Stimulated activated CD8-positive, alpha-beta memory T cell treated with anti-CD3 and anti-CD28 coated beads, Interleukin-15, amount 100 ng/mL, for 24 hours (primary cell): ENCODE results near the gene RNF220.

Experiments
- DNase-seq: peaks from one replicate; pipeline ENCODE4 v3.0.0-alpha.2; 2020; ENCODE audit warnings: low read depth

RNF220 gene

DNA sequence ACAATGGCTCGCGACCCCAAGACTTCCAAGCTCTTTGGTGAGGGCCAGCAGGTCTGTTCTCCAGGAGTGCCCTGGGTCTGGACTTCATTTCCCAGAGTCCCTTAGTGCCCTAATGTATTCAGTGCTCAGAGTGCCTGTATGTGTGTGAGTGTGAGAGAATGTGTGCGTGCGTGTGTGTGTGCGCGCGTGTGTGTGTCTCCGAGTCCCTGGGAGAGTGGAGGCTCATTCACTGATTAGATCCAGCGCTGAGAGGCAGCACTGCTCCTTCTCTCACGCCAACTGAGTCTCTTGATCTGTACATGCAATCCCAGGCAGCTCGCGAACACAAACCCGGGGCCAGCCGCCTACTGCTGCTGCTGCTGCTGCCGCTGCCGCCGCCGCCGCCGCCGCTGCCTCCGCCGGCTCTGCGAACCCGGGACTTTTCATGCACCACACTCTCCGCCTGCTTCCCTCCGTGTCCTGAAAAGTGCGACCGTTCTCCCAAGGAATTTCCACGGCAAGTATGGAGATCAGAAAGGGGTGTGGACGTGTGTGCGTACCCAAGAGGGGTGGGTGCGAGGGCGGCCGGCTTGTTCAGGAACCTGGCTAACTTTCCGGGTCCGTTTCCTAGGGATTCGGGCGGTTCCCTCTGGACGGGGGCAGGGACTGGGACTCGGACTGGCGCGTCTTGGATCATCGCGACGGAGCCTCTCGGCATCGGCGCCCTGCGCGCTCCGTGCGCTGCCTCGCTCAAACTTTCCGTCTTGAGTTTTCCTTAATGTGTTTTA is at the start of gene RNF220:
Gene RNF220, plus strand, starts transcription at position 225 of the 767 bp plus-strand sequence.
- DNase-seq: no peak

DNA sequence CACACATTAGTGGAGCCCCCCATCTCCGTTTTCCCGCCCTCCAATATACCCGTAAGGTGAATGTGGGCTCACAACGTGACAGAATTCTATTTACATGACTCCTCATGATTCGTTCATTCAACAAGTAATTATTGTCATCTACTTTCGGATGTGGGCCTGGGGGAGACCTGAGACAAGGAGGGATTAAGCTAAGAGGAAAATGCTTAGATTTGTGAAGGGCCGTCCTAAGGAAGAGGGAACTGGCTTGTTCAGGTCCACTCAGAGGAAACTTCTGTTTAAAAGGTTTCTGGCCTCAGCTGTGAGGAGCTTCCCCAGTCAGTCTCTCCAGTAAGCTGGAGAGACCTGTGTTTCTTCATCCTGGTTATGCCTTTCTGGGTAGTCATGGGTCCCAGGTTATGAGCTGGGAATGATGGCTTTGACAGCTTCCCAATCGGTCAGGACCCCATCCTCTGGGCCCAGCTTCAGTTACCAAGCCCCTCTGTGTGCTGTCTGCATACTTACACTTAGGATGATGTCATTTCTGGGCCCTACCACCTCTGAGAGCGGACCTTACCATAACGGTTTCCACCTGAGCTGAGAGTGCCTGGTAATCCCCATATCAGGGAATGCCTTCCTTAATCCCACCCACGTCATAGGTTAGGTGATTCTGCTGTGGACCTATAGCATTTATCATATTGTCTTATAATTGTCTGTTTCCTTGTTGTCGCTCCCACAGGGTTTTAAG is 49.3 kb upstream of the RNF220 start:
- no peak for DNase-seq

DNA sequence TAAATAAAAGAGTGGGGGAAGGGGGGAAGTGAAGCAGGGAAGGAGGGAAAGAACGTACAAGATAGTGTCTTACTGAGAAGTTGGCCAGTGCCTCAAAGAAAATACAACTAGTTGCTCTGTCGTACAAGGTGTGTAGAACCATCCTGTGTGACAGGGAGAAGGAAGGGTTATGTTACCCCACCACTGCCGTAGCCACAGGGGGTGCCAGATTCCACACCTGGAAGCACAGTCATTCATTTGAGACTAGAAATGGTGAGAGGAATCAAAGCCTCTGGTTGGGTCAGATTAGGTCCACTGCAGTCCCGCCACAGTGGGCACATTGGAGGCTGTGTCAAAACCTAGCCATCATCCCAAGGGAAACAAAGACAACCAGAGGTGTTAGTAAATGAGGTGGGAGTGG is 47.3 kb upstream of the RNF220 start:
- DNase-seq: no peak

DNA sequence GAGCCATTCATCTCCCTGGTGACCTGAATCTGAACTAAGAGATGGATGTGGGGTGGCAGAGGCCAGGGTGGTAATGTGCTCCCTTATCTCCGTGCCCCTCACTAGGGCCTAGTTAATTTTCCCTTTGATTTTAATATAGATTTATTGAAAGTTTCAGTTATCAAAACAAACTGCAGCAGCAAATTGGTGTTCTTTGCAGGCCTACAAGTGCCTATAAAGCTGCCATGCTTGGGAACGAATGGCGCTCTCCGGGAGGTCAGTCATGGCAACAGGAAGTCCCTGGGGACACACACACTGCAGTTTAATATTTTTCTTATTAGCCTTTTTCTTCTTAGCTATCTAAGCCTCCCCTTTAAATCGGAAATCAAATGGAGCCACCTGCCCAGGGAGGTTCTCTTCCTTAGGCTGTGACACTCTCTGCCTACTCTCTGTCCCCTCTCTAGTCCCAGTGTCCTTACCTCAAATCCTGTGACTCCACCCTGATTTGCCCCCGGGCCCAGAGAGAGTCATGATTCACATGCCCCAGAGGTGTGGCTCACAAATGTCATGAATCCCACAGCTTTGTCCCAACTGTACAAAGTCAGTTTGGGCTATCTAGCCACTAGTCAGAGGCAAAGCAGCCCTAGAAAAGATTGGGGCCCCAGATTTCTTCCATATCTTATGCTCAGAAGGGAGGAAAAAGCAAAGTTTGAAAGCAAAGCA is 45.7 kb upstream of the RNF220 start:
- no peak for DNase-seq

DNA sequence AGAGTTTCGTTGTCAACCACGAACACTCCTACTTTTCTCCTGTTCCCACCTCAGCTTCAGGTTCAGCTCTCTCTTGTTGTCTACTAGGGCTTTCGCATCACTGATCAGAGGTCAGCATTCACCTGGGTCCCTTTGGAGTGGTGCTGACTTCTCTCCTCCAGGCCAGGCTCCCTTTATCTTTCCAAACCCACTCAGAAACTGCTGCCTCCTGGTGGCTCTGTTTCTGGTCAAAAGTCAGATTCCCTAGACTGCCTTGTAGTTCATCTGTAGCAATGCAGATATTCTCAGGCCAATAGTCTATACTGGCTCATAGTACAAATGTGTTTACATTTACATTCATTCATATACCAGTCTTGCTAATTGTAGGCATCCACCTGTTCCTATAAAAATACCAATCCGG is 43.6 kb upstream of the RNF220 start:
- DNase-seq: no peak

DNA sequence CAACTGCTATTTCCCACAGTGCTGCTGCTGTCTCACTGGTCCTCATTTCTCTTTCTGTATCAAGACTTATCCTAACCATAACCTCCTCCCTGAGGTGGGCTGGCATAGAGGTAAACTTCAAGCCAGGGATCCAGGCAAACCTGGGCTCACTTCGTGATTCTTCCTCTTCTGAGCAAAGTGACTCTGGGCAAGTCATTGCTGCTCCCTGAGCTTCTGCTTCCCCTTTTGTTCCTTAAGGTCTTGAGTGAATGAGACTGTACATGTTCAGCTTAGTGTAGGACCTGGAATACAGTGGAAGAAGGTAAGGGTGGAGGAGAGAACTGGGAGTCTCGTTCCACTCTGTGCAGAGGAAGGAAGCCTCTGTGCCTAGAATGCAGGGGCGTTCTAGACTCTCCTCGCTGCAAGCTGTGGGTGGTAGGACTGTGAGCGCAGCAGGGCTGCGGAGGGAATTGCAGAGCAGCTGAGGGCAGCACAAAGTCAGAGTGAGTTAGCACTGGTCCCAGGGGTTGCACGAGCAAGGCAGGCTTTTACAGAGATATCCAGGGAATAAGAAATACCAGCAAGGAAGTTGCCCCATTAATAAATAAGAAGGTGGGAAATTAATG is 38.6 kb upstream of the RNF220 start:
- DNase-seq: no peak

DNA sequence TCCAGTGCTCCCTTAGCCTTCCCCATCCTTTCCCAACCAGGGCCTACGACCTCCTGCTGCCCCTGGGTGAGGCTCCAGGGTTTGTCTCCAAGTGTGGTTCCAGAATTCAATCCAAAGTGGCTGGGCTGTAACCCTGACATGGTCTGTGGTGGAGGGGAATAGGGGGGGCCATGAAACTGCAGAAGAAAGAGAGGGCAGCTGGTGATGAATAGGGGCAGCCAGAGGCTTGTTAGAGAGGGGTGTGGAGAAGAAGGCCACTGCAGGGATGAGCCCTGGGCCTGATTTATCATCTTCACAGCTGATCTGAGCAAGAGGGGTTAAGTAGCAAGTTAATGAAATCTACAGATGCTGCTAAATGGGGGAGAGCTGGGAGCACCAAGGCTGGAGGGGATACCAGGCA is 37.1 kb upstream of the RNF220 start:
- no peak for DNase-seq

DNA sequence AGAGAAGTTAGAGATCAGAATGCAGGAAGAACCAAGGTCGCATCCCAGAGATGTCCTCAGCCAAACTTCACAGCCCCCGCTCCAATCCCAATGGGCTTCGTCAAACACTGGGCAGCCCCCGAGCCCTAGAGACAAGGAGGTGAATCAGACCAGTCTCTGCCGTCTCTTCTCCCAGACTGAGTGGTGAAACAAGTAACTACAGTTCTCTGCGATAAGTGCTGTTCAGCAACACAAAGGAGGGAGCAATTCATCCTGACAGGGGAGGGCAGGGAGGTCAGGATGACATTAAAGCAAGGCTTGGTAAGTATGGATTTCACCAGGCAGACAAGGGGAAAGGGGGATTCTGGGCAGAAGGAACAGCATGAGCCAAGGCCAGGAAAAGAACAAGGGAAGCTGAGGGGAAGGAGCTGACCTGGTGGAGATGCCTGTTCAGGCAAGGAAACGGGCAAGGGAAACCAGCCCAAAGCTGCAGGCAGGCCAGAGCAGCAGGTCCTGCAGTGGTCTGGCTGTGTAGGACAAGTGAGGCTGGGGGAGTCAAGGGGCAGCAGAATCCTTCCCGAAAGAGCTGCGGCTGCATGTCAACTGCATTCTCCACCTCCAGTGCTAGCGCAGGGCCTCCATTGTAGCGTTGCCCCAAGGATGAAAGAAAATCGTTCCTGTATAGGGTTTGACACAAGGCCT is 36.4 kb upstream of the RNF220 start:
- no peak for DNase-seq

DNA sequence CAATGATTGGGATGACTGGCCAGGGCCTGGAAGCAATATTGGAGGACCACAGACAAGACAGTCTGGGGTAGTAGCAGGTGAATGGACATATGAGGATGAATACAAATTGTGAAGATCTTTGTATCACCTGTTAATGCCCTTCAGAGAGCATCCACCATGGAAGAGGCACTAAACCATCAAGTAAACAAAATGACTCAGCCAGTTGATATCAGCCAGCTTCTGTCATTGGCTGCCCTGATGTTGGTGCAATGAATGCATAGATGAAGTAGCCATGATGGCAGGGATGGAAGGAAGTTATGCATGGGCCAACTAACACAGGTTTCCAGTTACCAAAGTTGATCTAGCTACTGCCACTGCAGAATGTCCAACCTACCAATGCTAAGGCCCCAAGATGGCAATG is 33.8 kb upstream of the RNF220 start:
- no peak for DNase-seq

DNA sequence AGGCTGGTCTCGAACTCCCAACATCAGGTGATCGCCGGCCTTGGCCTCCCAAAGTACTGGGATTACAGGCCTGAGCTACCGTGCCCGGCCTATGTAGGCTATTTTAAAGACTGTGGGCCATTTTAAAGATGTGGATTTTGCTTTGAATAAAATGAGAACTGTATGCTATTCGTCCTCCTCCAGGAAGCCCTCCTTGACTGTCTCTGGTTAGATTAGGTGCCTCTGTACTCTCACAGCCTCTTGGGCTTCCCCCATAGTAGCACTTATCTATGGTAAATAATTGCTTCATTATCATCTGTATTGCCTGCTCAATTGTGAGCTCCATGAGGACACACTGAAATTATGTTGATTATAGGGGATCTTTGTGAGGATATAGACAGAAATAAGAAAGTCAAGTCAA is 29.5 kb upstream of the RNF220 start:
- DNase-seq: no peak

DNA sequence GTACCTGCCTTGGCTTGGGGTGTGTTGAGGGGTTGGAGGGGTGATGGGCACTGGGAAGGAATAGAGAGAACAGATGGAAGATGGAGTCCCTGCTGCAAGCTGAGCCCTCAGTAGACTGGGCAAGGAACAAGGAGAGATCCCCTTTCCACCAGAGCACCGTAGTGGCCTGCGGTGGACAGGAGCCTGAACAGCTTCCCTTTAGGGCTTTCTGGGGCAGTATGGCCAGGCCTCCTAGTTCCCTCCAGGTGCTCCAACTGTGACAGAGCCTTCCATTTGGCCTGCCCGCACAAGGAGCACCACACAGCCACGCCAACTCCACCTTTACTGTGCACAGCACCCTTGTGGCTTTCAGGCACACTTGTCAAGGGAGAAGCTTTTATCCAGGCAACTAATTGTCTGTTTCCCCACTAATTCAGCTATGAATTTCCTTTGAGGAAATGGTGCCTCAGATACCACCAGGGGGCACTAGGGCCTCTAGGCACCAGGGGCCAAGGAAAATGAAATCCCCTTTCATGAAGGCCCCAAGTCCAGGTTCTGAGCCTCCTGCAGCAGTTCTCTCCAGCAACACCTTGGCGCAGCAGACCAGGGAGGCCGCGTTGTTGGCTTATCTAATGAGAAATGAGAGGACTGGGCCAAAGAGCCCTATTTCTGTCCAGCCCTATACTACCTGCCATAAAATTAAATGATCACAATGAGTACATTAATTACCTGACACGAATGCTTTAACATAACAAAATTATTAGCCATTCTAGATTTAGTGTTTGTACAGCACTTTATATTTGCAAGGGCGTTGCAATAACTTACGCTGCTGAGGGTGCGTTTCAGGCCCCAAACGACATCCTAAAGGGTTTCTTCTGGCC is 26.9 kb upstream of the RNF220 start:
- DNase-seq: no peak

DNA sequence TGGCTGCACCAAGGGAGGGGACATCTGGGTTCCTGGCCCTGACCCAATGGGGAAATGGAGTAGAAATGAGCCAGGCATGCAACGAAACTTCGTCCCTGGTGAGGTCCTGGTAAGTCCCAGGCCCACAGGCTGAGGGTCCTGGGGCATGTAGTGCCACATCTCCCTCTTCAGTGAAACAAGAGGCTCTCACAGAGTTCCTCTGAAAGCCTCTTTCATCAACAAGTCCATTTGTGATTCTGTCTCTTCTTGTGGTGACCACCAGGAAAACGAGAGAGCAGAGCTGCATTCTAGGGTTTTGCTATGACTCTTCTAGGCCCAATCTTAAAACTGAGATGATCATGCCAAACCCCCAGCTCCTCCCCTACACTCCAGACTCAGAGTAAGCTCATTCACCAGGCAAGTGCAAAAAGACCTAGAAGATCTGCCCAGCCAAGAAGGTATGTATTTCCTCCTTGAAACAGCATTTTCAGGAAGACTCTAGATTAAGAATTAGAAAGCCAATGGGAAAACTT is 24.3 kb upstream of the RNF220 start:
- DNase-seq: no peak

DNA sequence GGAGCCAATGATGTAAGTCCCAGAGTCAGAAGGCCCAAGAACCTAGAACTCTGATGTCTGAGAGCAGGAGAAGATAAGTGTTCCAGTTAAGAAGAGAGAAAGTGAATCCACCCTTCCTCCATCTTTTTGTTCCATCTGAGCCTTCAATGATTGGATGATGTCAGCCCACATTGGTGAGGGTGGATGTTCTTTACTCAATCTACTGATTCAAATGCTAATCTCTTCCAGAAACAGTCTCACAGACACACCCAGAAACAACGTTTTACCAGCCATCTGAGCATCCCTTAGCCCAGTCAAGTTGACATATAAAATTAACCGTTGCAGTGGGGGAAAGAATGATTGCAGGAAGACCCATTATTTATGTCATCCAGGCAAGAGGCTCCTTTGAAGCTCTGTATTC is 16.5 kb upstream of the RNF220 start:
- no peak for DNase-seq

DNA sequence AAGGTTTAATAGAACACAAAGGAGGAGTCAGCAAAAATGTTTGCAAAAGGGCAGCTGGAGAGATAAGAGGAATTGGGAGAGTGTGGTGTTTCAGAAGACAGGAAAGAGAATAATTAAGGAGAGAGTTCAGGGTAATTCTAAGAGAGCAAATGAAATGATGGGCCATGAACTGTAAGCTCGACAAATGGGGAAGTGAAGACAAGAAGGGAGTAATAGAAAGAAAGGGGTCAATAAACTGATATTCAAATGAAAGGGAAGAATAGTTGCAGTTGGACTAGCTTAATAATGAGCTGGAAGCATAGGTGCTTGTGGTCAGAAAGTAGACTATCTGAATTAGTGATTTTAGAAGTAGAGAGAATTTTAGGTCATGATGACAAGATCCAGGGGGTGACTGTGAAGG is 15.6 kb upstream of the RNF220 start:
- DNase-seq: no peak

DNA sequence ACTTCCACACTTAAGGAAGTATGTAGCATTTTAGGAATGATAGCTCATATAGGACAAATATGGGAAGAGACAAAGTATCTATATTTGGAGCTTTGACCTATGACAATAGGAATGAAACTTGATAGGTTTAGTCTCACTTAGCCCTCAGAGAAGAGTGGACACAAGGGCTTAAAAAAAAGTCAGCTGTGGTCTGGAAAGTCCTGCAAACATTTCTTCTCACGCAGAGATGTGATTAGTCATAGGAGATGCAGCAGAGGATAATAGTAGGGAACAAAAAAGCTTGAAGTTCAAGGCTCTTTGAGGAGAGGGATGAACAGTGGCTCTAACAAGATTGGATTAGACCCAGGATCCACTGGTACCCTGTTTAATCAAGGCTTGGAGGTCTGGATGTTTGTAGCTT is 14.8 kb upstream of the RNF220 start:
- no peak for DNase-seq

DNA sequence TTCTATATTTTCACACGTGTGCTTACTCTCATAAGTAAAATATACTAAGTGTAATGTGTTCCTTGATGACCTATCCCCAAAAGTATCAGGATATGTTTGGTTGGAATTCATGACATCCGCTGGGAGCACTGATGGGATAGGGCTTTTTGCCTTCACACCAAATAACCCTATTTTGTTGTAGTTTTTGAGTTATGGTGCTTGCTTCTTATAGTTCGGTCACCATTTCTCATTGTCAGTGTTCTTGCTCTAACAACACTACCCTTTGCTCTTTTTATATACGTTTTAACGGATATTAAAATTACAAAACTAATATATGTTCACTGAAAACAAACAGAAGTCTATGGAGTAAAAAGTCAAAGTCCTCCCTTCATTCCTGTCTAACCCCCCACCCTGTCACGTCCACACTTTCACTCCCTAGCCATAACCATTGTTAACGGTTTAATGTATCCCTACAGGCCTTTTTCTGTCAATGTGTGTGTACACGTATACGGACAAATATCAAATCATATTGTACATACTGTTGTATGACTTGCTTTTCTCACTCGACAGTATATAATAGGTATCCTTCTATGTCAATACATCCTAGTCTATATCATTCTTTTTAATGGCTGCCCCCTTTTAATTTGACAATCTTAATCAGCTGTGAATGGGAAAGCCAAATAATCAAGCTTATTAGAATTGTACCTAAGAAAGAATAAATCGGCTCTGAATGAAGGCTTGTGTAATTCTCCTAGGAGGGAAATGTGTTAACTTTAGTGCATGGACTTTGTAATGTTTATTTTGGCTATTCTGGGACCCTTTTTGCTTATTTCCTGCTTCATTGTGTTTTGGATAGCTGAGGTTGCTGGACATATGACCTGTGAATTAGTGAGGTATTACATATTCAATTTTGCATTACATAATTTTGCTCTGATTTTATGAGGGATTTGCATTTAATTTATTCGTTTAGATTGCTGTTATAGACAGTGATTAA is 3.5 kb upstream of the RNF220 start:
- no peak for DNase-seq

DNA sequence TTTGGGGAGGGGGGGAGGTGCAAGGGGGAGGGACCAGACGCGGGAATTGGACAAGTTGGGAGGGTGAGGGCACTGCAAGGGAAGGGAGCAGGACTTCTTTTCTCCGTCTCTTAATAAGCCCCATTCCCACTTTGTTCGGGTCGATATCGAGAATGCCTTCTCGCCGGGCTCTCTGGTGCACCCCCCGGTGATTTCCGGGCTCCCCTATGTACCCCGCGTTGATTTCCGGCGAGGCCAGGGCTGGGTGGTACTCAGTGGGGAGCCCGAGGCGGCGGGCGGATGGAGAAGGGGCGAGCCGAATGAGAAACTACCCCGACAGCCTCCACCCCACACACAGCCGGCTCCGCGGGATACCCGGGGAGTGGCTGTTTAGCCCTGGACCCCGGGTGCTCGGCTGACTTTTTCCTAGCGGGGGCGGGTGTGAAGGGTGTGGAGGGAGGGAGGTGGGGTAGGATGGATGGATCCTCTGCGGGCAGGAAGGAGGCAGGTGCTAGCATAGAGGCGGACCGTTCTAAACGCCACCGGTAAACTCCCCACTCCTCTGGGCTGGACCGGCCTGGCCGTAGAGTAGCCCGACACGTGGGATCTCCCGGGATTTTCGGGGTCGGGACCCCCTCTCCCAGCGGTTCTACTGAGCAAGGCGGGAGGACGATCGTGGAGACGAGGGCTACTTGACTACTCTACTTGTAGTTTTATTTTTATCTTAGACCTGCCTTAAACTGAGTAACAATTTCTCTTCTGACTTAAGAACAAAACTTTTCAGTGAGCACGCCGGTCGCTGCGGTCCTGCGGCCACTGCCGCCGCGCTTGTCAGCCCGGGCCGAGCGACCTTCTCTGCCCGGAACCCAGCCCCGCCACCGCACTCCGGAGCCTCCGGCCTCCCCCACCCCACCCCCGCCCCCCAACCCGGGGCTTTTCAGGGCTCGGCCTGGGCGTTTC is 1.0 kb downstream of the RNF220 start:
- no peak for DNase-seq

DNA sequence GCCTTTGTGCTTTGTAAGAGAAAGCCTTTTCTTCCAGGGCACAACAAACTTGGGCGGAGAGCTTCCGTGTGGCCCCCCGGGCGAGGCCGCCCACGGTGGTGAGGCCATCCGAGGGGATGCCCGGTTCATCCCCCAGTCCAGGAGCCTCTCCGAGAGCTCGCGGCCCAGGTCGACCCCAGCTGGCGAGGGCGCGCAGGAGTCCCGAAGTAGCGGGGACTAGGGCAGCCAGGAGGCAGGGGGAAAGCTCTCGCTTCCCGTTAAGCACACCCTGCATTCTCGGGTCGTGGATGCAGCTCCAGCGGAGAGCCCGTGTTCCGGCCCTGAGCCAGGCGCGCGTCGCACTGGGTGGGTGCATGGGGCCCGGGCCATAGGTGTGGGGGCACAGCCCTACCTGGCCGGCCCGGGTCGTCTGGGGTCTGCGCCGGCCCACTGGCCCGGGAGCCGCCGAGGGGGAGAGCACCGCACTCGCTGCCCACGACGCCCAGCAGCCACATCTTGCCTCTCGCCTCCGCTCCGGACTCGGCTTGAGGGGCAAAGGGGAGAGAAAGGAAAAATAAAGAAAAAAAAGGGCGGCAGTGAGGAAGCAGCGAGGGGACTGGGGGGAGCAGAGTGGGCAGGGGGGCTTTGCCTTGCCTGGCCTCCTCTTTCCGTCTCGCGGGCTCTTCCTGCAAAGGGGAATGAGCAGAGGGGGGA is 1.8 kb downstream of the RNF220 start:
- DNase-seq: no peak
